Stomach smooth muscle (tissue), 2 donors: ENCODE results near the gene MAP3K21.

Experiments used
- H3K27ac ChIP-seq: one replicate; pipeline ENCODE4 v1.7.0; 2013; ENCODE audit warnings: mild to moderate bottlenecking, low read length, inconsistent platforms
- H3K27me3 ChIP-seq, 2 donors: one replicate each; pipeline ENCODE4 v1.7.0; 2013; ENCODE audit warnings: low read length in 2 of 2; ENCODE audit not compliant: insufficient read depth in 2 of 2, control insufficient read depth in 1 of 2
- H3K36me3 ChIP-seq, 2 donors: one replicate each; pipeline ENCODE4 v1.7.0; 2013; ENCODE audit warnings: low read length in 2 of 2; ENCODE audit not compliant: control insufficient read depth in 2 of 2, insufficient read depth in 2 of 2
- H3K4me1 ChIP-seq: one replicate; pipeline ENCODE4 v1.7.0; 2013; ENCODE audit warnings: low read length; ENCODE audit not compliant: control insufficient read depth, insufficient read depth
- H3K4me3 ChIP-seq, 2 donors: one replicate each; pipeline ENCODE4 v1.7.0; 2013; ENCODE audit warnings: low read length in 2 of 2
- H3K9ac ChIP-seq, 2 donors: one replicate each; pipeline ENCODE4 v1.7.0; 2013; ENCODE audit warnings: low read length in 2 of 2, mild to moderate bottlenecking in 1 of 2
- H3K9me3 ChIP-seq, 2 donors: one replicate each; pipeline ENCODE4 v1.7.0; 2013; ENCODE audit warnings: low read length in 2 of 2; ENCODE audit not compliant: control insufficient read depth in 2 of 2
- donor health status: healthy.
- donor health status: Pancreatic carcinoma.

Gene MAP3K21

GRCh38 chr1:233360525-233361102 is 33.1 kb downstream of the MAP3K21 start:
- Histone ChIP-seq H3K4me1 (no peaks in the 10 kb centered on the region), H3K9me3 (no peaks in the 10 kb centered on the region), H3K9ac (no peak overlapping the region), H3K27me3 (no peaks in the 10 kb centered on the region), H3K36me3 (no peaks in the 10 kb centered on the region), H3K4me3 (no peak overlapping the region), H3K27ac (no peak overlapping the region)

- H3K36me3 ChIP-seq, result no peaks in the 10 kb centered on the region
- no peaks in the 10 kb centered on the region for H3K9me3 ChIP-seq
- no peaks in the 10 kb centered on the region for H3K4me1 ChIP-seq
- H3K9ac ChIP-seq, result no peak overlapping the region
- H3K27ac ChIP-seq, result no peak overlapping the region
- H3K4me3 ChIP-seq, result no peak overlapping the region
- H3K27me3 ChIP-seq, result no peaks in the 10 kb centered on the region
These were observed 34.4 kb downstream of the MAP3K21 start for GRCh38 chr1:233361876-233362275.

GRCh38 chr1:233362743-233363142 is 35.2 kb downstream of the MAP3K21 start:
- H3K4me1 ChIP-seq, result no peaks in the 10 kb centered on the region
- no peak overlapping the region for H3K4me3 ChIP-seq
- H3K9me3 ChIP-seq, result no peaks in the 10 kb centered on the region
- no peak overlapping the region for H3K27ac ChIP-seq
- H3K9ac ChIP-seq, result no peak overlapping the region
- H3K36me3 ChIP-seq, result no peaks in the 10 kb centered on the region
- H3K27me3 ChIP-seq, result no peaks in the 10 kb centered on the region

GRCh38 chr1:233364026-233364425 is 36.5 kb downstream of the MAP3K21 start:
- Histone ChIP-seq H3K4me3 (no peak overlapping the region), H3K36me3 (no peaks in the 10 kb centered on the region), H3K27ac (no peak overlapping the region), H3K9me3 (no peaks in the 10 kb centered on the region), H3K4me1 (no peaks in the 10 kb centered on the region), H3K9ac (no peak overlapping the region), H3K27me3 (no peaks in the 10 kb centered on the region)

GRCh38 chr1:233364695-233365539 is 37.4 kb downstream of the MAP3K21 start:
- H3K27ac ChIP-seq, result no peak overlapping the region
- no peak overlapping the region for H3K9ac ChIP-seq
- no peaks in the 10 kb centered on the region for H3K27me3 ChIP-seq
- no peaks in the 10 kb centered on the region for H3K9me3 ChIP-seq
- no peaks in the 10 kb centered on the region for H3K36me3 ChIP-seq
- no peaks in the 10 kb centered on the region for H3K4me1 ChIP-seq
- no peak overlapping the region for H3K4me3 ChIP-seq

- Histone ChIP-seq H3K4me1 (no peaks in the 10 kb centered on the region), H3K9ac (no peak overlapping the region), H3K9me3 (no peaks in the 10 kb centered on the region), H3K36me3 (no peaks in the 10 kb centered on the region), H3K27ac (no peak overlapping the region), H3K4me3 (no peak overlapping the region), H3K27me3 (no peaks in the 10 kb centered on the region)
These were observed 39.1 kb downstream of the MAP3K21 start for GRCh38 chr1:233366575-233366974.

GRCh38 chr1:233367057-233367803 is 39.7 kb downstream of the MAP3K21 start:
- no peak overlapping the region for H3K4me3 ChIP-seq
- H3K36me3 ChIP-seq, result no peaks in the 10 kb centered on the region
- H3K4me1 ChIP-seq, result no peaks in the 10 kb centered on the region
- no peak overlapping the region for H3K9ac ChIP-seq
- no peaks in the 10 kb centered on the region for H3K9me3 ChIP-seq
- no peaks in the 10 kb centered on the region for H3K27me3 ChIP-seq
- no peak overlapping the region for H3K27ac ChIP-seq

GRCh38 chr1:233368106-233368788 is 40.7 kb downstream of the MAP3K21 start:
- Histone ChIP-seq H3K9me3 (no peaks in the 10 kb centered on the region), H3K4me1 (no peaks in the 10 kb centered on the region), H3K4me3 (no peak overlapping the region), H3K36me3 (no peaks in the 10 kb centered on the region), H3K27ac (no peak overlapping the region), H3K27me3 (no peaks in the 10 kb centered on the region), H3K9ac (no peak overlapping the region)

- H3K9me3 ChIP-seq, result no peaks in the 10 kb centered on the region
- H3K9ac ChIP-seq, result no peak overlapping the region
- H3K36me3 ChIP-seq, result no peaks in the 10 kb centered on the region
- no peak overlapping the region for H3K27ac ChIP-seq
- no peaks in the 10 kb centered on the region for H3K4me1 ChIP-seq
- H3K4me3 ChIP-seq, result no peak overlapping the region
- H3K27me3 ChIP-seq, result no peaks in the 10 kb centered on the region
These were observed 41.2 kb downstream of the MAP3K21 start for GRCh38 chr1:233368789-233369130.

- Histone ChIP-seq H3K27ac (no peak overlapping the region), H3K4me1 (no peaks in the 10 kb centered on the region), H3K27me3 (no peaks in the 10 kb centered on the region), H3K9ac (no peak overlapping the region), H3K4me3 (no peak overlapping the region), H3K36me3 (no peaks in the 10 kb centered on the region), H3K9me3 (no peaks in the 10 kb centered on the region)
These were observed 44.9 kb downstream of the MAP3K21 start for GRCh38 chr1:233372218-233373120.
